ENCODE data around the gene ZNF3.

ZNF3 gene

DNA sequence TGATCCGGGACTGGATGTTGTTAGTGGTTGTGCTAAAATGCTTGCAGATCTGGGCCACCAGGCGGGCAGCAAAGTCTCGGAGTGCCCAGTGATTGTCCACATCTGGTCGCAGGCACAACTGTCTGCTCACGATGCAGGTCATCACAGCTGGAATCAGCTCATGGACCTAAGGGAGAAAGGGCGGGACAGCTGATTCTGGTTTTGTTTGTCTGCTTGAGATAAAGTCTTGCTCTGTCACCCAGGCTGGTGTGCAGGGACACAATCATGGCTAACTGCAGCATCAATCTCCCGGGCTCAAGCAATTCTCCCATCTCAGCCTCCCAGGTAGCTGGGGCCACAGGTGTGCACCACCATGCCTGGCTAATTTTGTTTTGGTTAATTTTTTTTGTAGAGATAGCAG is 29.6 kb upstream of the ZNF3 start:
- in situ Hi-C loops (cut with MboI; ENCODE audit: low sequenced_read_pairs): no loop called here

DNA sequence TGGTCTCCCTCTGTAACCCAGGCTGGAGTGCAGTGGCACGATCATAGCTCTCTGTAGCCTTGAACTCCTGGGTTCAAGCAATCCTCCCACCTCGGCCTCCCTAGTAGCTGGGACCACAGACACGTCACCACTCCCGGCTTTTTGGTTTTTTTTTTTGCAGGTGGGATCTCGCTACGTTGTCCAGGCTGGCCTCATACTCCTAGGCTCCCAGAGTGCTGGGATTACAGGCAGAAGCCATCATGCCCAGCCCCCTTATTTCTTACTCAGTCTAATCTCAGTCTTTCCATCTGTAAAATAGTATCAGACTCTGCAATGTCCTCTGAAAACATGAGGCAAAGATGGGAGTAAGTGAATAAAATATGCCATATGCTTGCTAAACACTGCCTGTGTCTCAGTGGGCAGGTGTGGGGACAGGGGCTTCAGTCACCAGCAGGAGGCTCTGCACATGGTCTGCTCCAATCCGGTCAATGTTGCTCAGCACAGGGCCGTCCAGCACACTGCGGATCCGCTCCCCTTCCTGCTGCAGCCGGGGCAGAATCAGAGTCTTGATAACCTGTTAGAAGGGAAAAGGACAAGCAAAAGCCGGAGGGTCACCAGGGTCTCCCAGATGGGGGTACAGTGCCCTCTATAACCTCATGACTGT is 28.1 kb upstream of the ZNF3 start:
- in situ Hi-C loops (cut with MboI; ENCODE audit: low sequenced_read_pairs): no loop called here

DNA sequence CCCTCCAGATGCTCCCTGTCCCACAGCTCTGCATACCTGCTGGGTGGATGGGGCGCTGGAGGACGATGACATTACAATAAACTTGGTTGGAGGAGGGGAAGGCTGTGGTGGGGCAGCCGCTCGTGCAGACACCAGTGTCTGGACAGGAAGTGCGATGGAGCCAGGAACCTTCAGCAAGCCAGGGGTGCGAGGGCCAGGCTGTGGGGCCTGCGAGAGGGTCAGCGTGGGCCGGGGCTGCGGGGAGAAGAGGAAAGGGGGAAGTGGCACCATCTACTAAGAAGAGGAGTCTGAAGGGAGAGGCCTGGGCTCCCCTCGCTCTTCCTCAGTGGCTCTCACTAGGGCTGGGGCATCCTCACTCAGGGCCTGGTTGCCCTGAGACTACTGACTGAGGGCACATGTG is 26.4 kb upstream of the ZNF3 start:
- in situ Hi-C loops (cut with MboI; ENCODE audit: low sequenced_read_pairs): no loop called here

DNA sequence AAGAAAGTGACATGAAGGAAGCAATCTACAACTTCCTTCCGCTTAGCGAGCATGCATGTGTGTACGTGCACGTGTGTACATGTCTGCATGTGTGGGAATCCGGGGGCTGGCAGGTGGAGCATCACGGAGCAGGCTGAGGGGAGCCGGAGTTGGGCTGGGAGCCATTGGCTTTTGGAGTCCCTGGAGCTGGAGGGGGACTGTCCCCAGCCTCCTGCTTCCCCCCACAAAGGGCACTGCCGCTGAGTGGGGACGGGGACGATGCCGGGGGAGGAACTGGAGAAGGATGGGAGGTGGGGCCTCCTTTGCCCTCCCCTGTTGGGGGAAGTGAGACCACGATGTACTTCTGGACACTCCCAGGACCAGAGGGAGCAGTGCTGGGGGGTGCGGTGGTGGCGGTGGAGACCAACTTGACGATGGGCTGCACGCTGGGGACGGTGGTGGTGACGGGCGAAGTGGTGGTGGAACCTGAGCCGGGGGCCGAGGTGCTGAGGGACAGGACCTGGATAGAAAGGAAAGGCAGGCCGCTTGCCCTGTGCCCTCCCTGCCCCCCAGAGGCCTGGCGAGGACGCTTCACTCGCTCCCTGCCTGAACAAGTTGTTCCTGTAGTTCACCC is 25.7 kb upstream of the ZNF3 start:
- in situ Hi-C loops (cut with MboI; ENCODE audit: low sequenced_read_pairs): no loop called here

DNA sequence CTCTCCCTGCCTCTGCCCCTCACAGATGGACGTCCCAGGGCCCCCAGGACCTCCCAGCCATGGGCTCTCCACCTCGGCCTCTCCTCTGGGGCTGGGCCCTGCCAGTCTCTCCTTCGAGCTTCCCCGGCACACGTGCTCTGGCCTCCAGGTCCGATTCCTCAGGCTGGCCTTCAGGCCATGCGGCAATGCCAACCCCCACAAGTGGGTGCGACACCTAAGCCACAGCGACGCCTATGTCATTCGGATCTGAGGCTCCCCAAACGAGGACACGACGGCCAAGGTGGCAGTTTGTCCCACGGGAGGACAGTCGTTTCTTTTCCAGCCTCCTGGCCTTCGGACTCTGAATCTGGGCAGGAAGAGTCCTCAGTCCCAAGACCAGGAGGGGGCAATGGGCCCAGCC is 25.1 kb upstream of the ZNF3 start:
- in situ Hi-C loops (cut with MboI; ENCODE audit: low sequenced_read_pairs): no loop called here

DNA sequence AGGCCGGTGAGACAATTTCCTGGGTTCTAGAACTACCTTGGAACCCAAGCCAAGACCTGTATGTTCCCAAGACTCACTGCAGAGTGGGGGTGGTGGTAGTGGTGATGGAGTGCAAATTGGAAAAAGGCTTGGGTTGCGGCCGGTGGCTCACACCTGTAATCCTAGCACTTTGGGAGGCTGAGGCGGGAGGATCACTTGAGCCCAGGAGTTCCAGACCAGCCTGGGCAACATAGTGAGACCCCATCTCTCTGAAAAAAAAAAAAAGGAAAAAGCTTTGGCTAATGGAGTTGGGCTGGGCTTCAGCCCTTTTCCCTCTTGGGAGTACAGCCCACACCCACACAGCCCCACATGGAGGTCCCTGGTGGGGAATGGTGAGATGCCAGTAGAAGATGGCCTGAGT is 24.0 kb upstream of the ZNF3 start:
- in situ Hi-C loops (cut with MboI; ENCODE audit: low sequenced_read_pairs): no loop called here

DNA sequence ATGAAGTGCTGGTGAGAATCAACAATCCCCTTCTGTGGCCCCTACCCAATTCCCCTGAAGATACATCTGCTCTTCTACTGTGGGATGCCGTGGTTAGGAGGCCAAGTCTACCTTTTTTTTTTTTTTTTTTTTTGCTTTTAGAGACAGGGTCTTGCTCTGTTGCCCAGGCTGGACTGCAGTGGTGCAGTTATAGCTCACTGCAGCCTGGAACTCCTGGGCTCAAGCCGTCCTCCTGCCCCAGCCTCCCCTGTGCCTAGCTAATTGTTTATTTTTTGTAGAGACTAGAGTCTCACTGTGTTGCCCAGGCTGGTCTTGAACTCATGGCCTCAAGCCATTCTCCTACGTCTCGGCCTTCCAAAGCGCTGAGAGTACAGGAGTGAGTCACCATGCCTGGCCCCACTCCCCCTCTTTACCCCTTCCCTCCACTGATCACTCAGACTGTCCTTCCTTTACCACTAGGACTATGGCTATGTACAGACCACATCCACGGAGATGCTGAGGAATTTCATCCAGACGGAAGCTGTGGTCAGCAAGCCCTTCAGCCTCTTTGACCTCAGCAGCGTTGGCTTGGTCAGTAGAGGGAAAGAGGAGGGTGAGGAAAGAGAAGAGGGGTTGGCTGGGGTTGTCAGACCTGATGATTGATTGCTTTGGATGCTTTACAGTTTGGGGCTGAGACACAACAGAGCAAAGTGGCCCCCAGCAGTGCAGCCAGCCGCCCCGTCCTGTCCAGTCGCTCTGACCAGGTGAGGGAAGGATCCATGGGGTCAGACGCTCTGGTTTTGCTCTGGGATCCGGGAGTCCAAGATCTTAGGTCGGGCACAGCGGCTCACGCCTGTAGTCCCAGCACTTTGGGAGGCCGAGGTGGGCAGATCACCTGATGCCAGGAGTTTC is 21.7 kb upstream of the ZNF3 start:
- in situ Hi-C loops (cut with MboI; ENCODE audit: low sequenced_read_pairs): no loop called here

DNA sequence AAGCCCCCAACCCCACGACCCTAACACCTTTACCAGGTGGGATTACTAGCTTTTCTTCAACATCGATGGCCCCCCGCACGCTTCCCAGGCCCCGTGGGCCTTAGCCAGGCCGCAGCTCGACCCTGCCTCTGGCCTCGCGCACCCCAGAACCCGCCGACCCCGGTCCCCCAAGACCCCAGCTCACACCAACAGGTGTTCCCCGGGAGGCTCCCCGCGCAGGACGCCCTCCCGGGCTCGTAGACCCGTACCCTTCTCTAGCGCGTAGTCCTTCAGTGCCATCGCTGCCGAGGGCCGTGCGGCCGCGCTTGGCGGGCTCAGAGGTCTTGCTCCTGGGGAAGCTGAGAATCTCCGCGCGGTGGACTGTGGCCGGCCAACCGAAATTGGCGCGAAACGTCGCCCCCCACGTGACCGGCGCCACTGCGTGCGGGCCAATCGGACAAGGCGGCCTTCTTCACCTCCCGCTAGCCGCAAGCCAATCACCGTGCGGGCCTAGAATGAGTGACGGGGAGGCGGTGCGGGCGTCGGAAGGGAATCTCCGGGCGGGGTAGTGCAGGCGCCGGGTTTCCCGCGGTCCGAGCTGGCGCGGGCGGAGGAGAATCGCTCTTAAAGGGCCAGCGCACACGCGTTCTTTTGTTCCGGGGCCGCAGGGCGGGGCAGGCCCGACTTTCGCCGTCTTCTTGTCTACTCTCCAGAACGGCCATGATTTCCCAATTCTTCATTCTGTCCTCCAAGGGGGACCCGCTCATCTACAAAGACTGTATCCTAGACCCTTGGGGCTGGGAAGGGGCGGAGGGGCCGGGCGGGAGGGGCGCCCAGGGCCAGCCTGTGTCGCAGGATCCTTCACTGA is 19.7 kb upstream of the ZNF3 start, which contains the start of the genes AP4M1 and MCM7:
TSS of gene AP4M1 (plus strand) at position 628 of the 847 bp plus-strand sequence. CDS start at position 700, 72 bp downstream.
TSS of gene MCM7 (minus strand) at position 382 of the 847 bp plus-strand sequence. CDS start at position 279, 103 bp downstream.
- in situ Hi-C loops (cut with MboI; ENCODE audit: low sequenced_read_pairs): no loop called here

DNA sequence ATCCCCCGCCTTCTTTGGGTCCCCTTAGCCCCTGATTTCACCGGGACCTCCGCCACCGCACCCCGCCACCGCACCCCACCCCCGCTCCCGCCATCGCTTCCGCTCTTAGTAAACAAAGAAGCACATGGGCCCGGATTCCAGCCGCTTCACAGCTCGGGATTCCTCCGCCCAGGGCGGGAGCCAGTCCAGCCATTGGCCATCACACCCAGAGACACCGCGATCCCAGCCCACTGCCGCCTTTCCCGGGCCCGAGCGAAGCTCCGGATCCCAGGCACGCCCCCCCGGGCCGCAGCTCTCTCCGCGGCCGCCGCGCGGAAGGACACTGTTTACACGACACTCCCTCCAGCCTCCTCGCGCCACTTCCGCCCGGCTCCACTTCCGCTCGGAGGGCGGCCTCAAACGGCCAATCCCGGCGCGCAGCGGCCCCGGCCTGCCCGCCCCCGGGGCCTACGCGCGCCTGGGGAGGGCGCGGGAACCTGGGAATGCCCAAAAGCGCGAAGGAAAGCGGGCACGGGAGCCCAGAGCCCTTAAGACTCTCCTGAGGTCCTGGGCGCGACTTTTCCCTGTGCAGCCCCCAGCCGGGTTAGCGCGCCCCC is 19.0 kb upstream of the ZNF3 start:
- in situ Hi-C loops (cut with MboI; ENCODE audit: low sequenced_read_pairs): no loop called here

DNA sequence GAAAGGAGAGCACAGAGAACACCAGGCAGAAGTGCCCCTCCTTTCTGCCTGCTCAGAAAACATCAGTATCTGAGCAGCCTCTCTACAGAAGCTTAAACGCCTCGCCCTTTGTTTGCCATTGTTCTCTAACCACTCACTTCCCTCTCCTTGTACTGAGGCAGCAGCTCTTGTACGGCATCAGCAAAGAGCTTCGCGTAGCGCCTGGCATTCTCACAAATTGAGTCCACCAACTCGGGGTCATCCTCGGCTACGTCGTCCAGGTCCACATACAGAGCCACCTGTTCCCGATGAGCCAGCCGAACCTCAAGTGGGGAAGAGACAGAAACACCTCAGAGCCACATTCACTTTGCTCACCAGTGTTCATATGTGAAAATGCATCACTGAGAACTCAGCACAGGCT is 17.9 kb upstream of the ZNF3 start:
- in situ Hi-C loops (cut with MboI; ENCODE audit: low sequenced_read_pairs): no loop called here

DNA sequence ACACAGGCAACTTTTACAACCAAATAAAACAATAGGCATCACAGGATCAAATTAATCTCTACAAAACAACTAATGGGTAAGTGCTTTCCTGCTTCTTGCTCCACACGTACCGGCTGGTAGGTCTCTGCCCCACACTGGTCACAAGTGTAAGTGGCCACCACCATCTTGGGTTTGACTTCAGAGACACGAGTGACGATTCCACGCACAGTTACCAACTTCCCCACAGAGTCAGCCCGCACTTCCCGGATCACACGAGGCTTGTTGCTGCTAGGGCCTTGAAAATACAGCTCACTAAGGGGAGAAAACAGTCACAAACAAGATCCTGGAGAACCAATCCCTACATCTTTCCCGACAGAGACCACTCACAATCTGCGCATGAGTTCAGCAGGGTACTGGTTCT is 17.4 kb upstream of the ZNF3 start:
- in situ Hi-C loops (cut with MboI; ENCODE audit: low sequenced_read_pairs): no loop called here

DNA sequence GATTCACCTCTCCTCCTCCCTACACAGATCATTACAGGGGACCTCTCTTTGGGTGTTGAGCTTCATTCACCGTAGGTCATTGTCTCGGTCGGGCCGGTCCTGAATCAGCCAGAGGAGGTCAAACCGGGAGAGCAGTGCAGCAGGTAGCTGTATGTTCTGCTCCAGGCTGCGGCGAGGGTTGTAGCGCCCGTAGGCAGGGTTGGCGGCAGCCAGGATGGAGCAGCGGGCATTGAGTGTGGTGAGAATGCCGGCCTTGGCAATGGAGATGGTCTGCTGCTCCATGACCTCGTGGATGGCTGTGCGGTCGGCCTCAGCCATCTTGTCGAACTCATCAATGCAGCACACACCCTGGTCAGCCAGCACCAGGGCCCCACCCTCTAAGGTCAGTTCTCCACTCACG is 14.2 kb upstream of the ZNF3 start:
- in situ Hi-C loops (cut with MboI; ENCODE audit: low sequenced_read_pairs): no loop called here

DNA sequence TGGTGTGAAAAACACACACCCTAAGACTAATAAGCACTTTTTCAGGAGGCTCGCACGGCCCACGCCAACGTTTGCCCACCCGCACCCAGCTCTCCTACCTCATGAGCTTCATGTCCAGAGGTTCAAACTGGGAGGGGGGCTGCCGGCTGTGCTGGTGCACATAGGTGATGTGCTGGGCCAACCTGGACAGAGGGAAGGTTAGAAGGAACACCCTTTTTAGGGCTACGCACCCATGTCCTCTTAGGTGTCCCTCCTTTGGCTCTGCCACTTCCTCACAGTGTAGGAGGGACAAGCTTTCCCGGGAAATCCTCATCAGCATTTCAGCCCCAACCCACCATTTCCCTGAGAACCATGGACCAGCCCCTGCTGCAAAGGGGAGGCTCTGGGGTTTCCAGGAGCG is 13.8 kb upstream of the ZNF3 start:
- in situ Hi-C loops (cut with MboI; ENCODE audit: low sequenced_read_pairs): no loop called here

DNA sequence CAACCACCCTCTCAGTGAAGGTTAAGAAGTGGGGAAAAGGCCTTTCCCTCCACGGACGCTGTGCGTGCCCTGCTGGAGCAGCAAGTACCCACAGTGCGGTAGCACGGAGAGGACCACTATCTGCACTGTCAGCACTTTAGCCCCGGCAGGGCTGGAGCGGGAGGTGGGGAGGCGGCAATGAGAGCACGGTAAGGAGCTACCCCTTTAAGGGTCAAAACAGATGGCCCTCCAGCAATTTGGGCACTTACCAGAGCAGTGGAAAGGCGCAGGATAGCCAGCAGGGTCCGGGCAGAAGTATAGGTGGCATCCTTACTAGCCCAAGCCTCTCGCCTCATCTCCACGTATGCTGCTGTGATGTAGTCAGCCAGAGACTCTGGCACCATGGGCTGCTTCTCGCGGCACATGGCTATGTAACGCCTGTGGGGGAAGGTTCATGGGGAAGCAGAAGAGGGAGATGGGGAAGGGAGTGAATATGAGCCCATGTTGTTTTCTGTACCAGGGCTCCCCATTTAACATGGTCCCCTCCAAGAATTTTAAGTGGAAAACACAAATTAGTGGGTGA is 12.5 kb upstream of the ZNF3 start:
- in situ Hi-C loops (cut with MboI; ENCODE audit: low sequenced_read_pairs): no loop called here

DNA sequence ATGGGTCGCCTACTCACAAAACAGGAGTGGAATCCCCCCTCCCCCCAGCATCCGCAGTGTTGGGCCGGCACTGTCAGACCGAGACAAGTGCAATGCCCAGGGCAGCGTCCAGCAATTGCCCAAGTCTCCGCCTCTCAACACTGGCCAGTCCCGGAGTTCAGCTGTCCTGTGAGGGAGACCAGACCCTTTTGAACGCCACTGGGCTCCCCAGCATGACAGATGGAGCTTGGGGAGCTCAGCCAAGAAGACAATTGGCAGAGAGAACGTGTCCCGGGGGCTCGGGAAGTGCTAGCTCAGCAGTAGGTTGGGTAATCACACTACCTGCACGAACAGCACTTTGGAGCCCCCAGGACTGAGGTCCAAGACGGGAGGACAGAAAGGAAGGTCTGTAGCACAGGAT is 12.0 kb upstream of the ZNF3 start:
- in situ Hi-C loops (cut with MboI; ENCODE audit: low sequenced_read_pairs): no loop called here

DNA sequence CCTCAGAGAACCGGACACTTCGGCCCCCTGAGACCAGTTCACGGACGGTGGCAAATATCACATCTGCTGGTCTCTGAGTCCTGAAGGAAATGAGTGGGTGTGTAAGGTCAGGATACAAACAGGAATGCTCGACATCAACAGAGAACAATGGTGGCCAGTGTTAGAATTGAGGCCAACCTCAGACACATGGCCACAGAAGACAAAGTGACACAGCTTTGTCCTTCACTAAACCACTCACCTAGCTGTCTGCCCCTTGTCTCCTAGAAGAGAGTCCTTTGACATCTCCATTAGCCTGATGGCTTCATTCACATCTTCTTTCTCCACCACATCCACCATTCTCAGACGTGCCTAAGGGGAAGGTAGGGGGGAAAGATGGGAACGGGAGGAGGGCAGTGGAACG is 11.5 kb upstream of the ZNF3 start:
- in situ Hi-C loops (cut with MboI; ENCODE audit: low sequenced_read_pairs): no loop called here

DNA sequence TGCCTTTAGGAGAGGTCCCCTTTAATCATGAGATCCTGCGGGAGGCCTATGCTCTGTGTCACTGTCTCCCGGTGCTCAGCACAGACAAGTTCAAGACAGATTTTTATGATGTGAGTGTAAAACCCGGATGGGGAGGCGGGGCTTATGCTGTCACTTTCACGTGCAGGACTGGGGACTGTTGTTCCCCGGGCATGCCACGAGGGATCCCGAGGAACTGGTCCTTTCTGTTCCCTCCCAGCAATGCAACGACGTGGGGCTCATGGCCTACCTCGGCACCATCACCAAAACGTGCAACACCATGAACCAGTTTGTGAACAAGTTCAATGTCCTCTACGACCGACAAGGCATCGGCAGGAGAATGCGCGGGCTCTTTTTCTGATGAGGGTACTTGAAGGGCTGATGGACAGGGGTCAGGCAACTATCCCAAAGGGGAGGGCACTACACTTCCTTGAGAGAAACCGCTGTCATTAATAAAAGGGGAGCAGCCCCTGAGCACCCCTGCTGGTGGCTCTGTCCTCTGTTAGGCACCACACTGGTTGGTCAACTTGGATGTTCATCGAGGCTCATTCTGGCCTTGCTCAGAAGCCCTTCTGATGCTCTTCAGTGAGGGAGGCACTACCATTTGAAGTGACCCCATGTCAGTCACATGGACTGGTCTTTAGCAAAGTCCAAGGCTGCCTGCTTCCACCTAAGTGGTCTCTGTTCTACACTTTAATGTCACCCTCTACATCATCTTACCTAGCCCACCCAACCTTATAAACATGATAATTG is 10.1 kb upstream of the ZNF3 start:
- in situ Hi-C loops (cut with MboI; ENCODE audit: low sequenced_read_pairs): no loop called here

DNA sequence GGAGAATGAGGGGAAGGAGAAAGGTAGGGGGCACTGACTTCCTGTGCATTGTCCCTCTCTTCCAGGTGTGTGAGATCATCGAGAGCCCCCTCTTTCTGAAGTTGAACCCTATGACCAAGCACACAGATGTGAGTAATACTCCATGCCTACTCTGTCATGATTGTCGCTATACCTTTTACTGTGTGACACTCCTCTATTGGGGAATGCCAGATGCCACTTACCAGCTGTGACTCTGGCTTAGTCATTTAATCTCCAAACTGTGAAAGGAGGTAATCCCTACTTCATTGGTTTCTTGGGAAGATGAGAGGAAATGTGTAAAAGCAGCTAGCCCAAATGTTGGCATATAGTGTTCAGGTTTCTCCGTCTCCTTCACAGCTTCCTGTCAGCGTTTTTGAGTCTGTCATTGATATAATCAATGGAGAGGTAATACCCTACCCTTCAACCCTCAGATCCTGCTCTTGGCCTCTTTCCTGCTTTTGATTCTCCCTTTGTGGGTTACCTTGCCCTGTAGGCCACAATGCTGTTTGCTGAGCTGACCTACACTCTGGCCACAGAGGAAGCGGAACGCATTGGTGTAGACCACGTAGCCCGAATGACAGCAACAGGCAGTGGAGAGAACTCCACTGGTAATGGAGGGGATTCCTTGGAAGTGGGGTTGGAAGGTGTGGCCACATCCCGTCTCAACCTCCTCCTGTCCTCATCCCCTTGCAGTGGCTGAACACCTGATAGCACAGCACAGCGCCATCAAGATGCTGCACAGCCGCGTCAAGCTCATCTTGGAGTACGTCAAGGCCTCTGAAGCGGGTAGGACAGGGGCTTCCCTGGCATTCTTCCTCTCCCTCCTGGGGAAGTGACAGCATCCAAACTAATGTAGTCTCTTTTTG is 9.2 kb upstream of the ZNF3 start:
- in situ Hi-C loops (cut with MboI; ENCODE audit: low sequenced_read_pairs): no loop called here

All from HL-60/S4 (cell line).